Inferior parietal cortex (tissue), 1 donor: Measurements from ENCODE around the gene RAC2.
"Not testable (repeated sequence)": the region's sequence is repeated elsewhere in the genome, so short reads cannot be mapped to it uniquely, and the experiment has no call there.

Source experiments
- DNase-seq: peaks from one replicate; pipeline ENCODE4 v3.0.0-alpha.2; 2016; ENCODE audit errors: extremely low spot score

RAC2 gene

DNA sequence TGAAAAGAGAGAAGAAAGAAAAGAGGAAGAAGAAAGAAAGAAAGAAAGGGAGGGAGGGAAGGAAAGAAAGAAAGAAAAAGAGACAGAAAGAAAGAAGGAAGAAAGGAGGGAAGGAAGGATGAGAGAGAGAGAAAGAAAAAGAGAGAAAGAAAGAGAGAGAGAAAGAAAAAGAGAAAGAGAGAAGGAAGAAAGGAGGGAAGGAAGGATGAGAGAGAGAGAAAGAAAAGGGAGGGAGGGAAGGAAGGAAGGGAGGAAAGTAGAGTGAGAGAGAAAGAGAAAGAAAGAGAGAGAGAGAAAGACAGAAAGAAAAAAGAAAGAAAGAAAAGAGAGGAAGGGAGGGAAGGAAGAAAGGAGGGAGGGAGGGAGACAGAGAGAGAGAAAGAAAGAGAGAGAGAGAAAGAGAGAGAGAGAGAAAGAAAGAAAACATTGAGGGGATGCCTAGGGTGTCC, 11.5 kb upstream of the RAC2 start:
- no peak for DNase-seq

- no peak for DNase-seq
Measured at GRCh38 chr22:37254867-37255233, 10.8 kb upstream of the RAC2 start.

GRCh38 chr22:37254209-37254866, 10.3 kb upstream of the RAC2 start:
- no peak for DNase-seq

DNA sequence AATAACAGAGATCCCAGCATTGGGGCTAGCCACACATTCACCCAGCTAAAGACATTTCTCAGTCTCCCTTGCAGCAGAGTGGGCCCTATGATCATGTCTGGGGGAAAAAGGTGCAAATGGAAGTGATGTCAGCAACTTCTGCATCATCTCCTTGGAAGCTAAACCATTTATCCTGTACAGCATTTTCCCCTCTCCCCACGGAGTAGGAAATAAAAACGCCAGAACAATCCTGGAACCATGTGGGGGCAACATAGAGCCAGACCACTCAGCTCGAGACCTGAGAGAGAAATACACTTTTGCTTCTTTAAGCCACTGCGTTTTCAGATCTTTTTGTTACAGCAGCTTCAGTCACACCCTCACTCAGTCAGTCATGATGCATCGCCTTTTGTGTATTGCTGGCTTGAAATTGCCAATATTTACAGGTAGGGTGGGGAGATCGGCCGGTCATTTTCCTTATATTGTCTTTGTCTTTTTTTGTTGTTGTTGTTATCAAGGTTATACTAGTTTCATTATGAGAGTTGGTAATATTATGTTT, 9.1 kb upstream of the RAC2 start:
- DNase-seq, result no peak

GRCh38 chr22:37251836-37252235, 7.8 kb upstream of the RAC2 start:
- not testable (repeated sequence) for DNase-seq

- no peak for DNase-seq
Measured at GRCh38 chr22:37249986-37250385, 5.9 kb upstream of the RAC2 start.

- no peak for DNase-seq
Measured at GRCh38 chr22:37248251-37248650, 4.2 kb upstream of the RAC2 start.

- no peak for DNase-seq
Measured at GRCh38 chr22:37245740-37246139, 1.7 kb upstream of the RAC2 start.

- no peak for DNase-seq
Measured at GRCh38 chr22:37244922-37245722, 1.1 kb upstream of the RAC2 start.

- DNase-seq, result no peak
Measured at GRCh38 chr22:37243402-37244113, 511 bp downstream of the RAC2 start.

DNA sequence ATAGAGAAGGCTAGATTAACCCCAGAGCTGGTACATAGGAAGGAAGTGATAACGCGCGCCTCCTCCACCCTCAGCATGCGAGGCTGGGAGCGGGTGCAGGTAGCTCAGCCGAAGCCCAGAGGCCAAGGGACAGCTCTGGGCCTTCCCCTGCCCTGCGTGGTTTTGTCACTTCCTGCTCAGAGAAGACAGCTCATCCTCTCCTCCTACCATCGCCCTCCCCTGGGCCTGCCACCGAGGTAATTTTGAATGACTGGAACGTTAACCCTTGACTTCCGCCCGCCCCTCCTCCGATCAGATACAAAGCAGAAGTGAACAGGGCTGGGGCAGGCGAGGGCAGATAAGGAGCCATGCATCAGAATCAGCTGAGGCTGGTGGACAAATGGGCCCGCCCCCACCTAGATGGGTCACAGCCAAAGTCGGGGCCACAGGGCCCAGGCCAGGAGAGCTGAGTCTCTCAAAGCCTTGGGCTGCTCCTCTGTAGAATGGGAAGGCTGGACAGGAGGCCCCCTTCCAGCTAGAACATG, 1.6 kb downstream of the RAC2 start:
- peak; percentile 9 for DNase-seq

DNA sequence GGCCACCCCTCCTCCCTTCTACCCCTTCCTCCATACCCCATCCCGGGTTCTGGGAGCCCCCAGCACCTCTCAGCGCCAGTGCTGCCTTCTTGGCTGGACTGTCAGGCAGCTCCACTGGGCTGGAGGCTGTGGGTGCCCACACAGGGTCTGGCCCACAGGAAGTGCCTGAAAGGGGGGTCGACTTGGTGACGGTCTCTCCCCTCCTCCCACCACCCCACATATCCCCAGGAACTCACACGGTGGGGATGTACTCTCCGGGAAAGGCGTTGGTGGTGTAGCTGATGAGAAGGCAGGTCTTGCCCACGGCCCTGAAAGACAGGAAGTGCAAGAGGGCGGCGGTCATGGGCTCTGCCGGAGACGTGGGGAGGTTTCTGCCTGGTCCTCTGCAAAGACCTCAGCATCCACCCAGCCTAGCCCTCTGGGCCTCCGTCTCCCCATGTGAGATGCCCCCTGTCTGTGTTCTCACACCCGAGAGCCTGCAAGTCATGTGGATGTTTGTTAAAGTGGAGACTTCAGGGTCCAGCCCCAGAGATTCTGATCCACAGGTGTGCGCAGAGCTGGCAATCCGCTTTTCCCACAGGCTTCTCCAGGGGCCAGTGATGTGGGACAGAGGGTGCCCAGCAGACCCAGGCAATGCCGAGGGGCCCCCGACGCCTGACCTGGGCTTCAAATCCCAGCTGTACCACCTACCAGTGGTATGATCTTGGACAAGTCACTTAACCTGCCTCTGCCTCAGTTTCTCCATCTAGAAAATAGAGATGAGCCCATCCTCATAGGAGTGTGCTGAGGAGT, 2.5 kb downstream of the RAC2 start:
- no peak for DNase-seq

DNA sequence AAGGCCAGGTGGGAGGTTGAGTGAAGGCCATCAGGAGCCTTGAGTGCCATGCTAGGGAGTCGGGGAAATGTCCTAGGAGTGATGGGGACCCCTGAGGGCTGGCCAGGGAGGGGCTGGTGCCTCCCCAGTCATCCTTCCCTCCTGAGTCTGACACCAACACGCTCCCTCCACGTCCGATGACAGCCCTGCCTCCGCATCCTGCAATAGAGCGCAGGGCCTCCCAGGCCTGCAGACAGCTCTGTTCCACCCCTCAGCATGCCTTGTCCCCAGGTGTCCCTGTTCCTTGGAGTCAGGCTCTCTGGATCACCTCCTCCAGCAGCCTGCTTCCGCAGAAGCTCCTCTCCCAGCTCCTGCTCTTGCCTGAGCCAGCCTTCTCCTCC, 3.1 kb downstream of the RAC2 start:
- DNase-seq, result no peak

DNA sequence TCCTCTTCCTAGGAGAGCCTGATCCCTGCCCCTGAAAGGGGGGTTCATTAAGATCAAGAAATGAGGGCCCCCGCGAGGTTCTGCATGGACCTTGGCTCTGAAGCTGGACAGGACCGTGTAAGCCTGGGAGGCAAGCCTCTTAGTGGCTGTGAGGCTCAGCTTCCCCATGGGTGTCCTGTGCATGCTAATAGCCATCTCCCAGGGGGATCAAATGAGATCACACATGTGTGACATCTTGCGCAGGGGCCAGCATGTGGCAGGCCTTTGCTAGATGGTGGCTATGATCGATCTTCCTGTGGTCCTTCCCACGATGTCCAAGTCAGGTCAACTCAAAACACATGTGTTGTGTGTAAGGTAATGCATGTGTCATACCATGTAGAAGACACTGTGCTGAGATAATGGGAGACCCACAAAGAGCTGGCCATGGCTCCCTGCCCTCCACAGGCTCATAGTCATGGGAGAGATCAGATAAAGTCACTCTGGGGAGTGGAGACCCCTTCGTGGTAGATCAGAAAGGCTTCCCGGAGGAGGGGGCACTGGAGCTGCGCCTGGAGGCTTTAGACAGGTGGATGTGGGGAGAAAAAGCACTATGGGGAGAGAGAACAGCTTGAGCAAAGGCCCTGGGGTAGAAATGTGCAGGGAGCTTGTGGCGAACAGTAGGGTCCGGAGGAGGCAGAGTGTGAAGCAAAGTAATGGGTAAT, 3.7 kb downstream of the RAC2 start:
- DNase-seq, result no peak

DNA sequence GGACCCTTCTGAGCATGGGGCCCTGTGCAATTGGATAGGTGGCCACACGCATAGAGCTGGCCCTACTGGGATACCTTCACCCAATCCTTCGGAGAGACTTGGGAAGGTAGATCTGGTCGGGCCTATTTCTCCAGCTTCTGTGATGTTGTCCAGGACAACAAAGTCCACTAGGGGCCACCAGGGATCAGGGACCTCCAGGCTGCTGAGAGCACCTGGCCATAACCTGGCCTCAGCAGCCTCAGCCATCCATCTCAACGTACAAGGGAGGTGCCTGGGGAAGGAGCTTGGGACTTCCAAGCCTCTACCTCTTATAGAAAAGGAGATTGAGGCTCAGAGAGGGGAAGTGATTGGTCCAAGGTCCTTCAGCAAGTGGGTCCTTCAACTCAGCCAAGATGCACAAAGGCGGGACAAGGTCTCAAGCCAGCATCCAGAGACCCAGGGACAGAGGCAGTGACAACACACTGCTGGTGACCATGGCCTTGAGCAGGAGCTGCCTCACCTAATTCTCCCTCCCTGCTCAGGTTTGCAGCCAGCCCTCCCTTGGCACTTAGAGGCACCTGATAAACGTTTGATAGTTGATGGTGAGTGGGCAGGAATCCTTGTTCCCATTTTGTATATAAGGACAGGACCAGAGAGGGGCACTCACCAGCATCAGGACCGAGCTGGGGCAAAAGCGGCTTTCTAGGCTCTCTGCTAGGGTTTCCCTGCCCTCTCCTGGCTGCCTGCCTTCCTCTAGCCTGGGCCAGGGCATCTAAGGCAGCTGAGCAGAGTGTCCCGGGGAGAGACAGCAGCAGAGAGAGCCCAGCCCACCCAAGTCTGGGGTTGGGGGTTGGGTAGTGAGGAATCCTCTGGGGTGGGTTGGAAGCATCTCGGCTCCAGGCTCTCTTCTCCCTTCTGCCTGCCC, 4.5 kb downstream of the RAC2 start:
- DNase-seq, result no peak

- DNase-seq, result no peak
Measured at GRCh38 chr22:37237371-37238268, 6.4 kb downstream of the RAC2 start.

DNA sequence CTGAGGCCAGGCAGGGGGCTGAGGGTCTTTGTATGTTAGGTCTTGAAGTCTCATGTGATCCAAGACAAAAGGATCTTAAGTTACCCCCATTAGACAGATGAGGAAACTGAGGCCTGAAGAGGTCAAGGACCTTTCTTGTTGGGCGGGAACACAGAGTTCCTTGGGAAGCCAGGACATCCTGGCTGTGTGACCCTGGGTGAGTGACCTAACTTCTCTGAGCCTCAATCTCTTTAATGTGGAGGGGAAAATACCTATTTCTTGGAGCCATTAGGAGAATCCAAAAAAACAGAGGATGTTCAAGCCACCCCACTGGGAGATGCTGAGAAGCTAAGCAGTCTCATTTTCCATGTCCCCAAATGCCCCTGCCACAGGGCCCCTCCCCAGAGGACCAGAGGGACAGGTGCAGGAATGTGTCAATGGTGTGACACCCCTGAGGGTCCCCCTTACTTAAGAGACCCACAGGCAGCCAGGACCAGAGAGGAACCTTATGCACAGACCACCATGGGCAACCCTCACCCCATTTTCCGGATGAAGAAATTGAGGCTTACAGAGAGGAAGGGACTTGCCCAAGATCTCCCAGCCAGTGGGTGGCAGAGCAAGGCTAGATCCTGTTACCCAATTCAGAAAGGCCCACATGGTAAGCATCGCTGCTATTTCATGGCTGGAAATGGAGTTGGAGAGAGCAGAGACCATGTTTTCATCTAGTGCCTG, 8.0 kb downstream of the RAC2 start:
- DNase-seq, result no peak
